PC-9 (cell line): ENCODE results near the gene CPNE7. TPM values are rescaled to one million over a fixed set of nuclear protein-coding genes. Genes with fewer than 3 reads are reported as not detected.

Experiments
- BruUV-seq: library from RNA; stranded (reverse); fragments of 400-500 nt; replicated peaks from 2 replicates; lab custom pipeline; 2021; lab: Mats Ljungman, UMichigan
- CTCF ChIA-PET: fragments of 300-600 bp; sonication (Branson Sonifier 250); formaldehyde crosslinking; loops from one replicate; lab custom pipeline; 2022; ENCODE audit warnings: antibody characterized with exemption; lab: Charles Lee
- POLR2A ChIA-PET: fragments of 300-600 bp; sonication (Branson Sonifier 250); formaldehyde crosslinking; loops from one replicate; lab custom pipeline; 2022; ENCODE audit warnings: antibody characterized with exemption; ENCODE audit not compliant: unreplicated experiment; lab: Charles Lee
- DNase-seq, 2 experiments: peaks; one replicate each; pipeline versions ENCODE4 v3.0.0 to v3.0.0-alpha.2; 2015 to 2022; ENCODE audit warnings: mixed read lengths in 1 of 2
- H2AFZ ChIP-seq: fragments of 200-600 bp; sonication (generic); 2 replicates; pipeline ENCODE4 v1.8.1; 2017; ENCODE audit warnings: antibody characterized with exemption
- H3F3A ChIP-seq: fragments of 200-600 bp; sonication (generic); 2 replicates; pipeline ENCODE4 v1.8.1; 2017; ENCODE audit warnings: antibody characterized with exemption, mild to moderate bottlenecking, low read depth; ENCODE audit not compliant: insufficient read depth
- H3K27ac ChIP-seq: fragments of 200-600 bp; sonication (generic); 2 replicates; pipeline ENCODE4 v1.6.1; 2016; ENCODE audit warnings: mixed run types
- H3K27me3 ChIP-seq: fragments of 200-600 bp; sonication (generic); 2 replicates; pipeline ENCODE4 v1.6.1; 2016; ENCODE audit warnings: low read depth, mixed run types; ENCODE audit not compliant: insufficient read depth
- H3K36me3 ChIP-seq: fragments of 200-600 bp; sonication (generic); 2 replicates; pipeline ENCODE4 v1.6.1; 2016; ENCODE audit warnings: low read depth, mixed run types
- H3K4me1 ChIP-seq: fragments of 200-600 bp; sonication (generic); replicated peaks from 2 replicates; pipeline ENCODE4 v1.6.1; 2016; ENCODE audit warnings: mixed run types; ENCODE audit not compliant: insufficient read depth
- H3K4me2 ChIP-seq: fragments of 200-600 bp; sonication (generic); 2 replicates; pipeline ENCODE4 v1.6.1; 2017; ENCODE audit warnings: mixed run types
- H3K4me3 ChIP-seq: fragments of 200-600 bp; sonication (generic); 2 replicates; pipeline ENCODE4 v1.6.1; 2016; ENCODE audit warnings: mixed run types
- H3K79me2 ChIP-seq: fragments of 200-600 bp; sonication (generic); 2 replicates; pipeline ENCODE4 v1.6.1; 2017; ENCODE audit warnings: low read depth, mixed run types
- H3K9me2 ChIP-seq: fragments of 200-600 bp; sonication (generic); 2 replicates; pipeline ENCODE4 v1.8.1; 2017; ENCODE audit warnings: mild to moderate bottlenecking; ENCODE audit not compliant: insufficient read depth
- H3K9me3 ChIP-seq: fragments of 200-600 bp; sonication (generic); 2 replicates; pipeline ENCODE4 v1.8.1; 2016; ENCODE audit warnings: low read depth; ENCODE audit not compliant: insufficient read depth
- H4K20me1 ChIP-seq: fragments of 200-600 bp; sonication (generic); 2 replicates; pipeline ENCODE4 v1.8.1; 2017; ENCODE audit not compliant: insufficient read depth
- CTCF ChIP-seq: fragments of 200-600 bp; sonication (generic); conservative IDR thresholded peaks from 2 replicates; pipeline ENCODE4 v1.6.1; 2017; ENCODE audit warnings: mixed run types, antibody characterized with exemption, mild to moderate bottlenecking, moderate library complexity
- EZH2 ChIP-seq: fragments of 200-600 bp; sonication (generic); IDR thresholded peaks from 2 replicates; pipeline ENCODE4 v1.8.0; 2017; ENCODE audit warnings: antibody characterized with exemption, low read depth
- intact Hi-C: fragments of 100-400 bp; cut with micrococcal nuclease; formaldehyde crosslinking; loops from one replicate; pipeline ENCODE4 v1.10.0; 2022; ENCODE audit not compliant: unreplicated experiment
- total RNA-seq: library from RNA; stranded (reverse); gene quantifications from 2 replicates; pipeline ENCODE4 v1.2.3, GENCODE V29; 2021

The CPNE7 gene
- total RNA-seq, 1 experiment from 2014 or later, result 19.5 TPM

- no peak overlapping the region for H2AFZ ChIP-seq
- H3F3A ChIP-seq, result no peaks in the 10 kb centered on the region
- H3K79me2 ChIP-seq, result no peaks in the 10 kb centered on the region
- TF ChIP-seq CTCF, result no peak
- TF ChIP-seq EZH2, result no peak
- 0 out of 2 replicates have a peak, but pooled peaks cover 7% of the 10 kb centered on the region for H3K36me3 ChIP-seq
- intact Hi-C loops, result no loop called here
- BruUV-seq, result no TSS peak
- ChIA-PET POLR2A (no interaction called here), CTCF (no interaction called here)
- H3K9me2 ChIP-seq, result no peaks in the 10 kb centered on the region
- no peak for DNase-seq
- H3K4me2 ChIP-seq, result no peak overlapping the region
- no peak overlapping the region for H3K27ac ChIP-seq
- H3K9me3 ChIP-seq, result no peaks in the 10 kb centered on the region
- H3K4me1 ChIP-seq, result no peaks in the 10 kb centered on the region
- peaks cover 4% of the 10 kb centered on the region for H4K20me1 ChIP-seq
- no peaks in the 10 kb centered on the region for H3K27me3 ChIP-seq
- H3K4me3 ChIP-seq, result no peak overlapping the region
Measured at GRCh38 chr16:89536371-89536770, 39.2 kb upstream of the CPNE7 start.

- no peak for TF ChIP-seq EZH2
- TF ChIP-seq CTCF, result no peak
- H4K20me1 ChIP-seq, result peaks cover 4% of the 10 kb centered on the region
- H3K79me2 ChIP-seq, result no peaks in the 10 kb centered on the region
- DNase-seq, result no peak
- no peak overlapping the region for H2AFZ ChIP-seq
- H3K9me3 ChIP-seq, result no peaks in the 10 kb centered on the region
- no peaks in the 10 kb centered on the region for H3K4me1 ChIP-seq
- no peak overlapping the region for H3K27ac ChIP-seq
- no peak overlapping the region for H3K4me2 ChIP-seq
- no peak overlapping the region for H3K4me3 ChIP-seq
- ChIA-PET CTCF (no interaction called here), POLR2A (no interaction called here)
- no peaks in the 10 kb centered on the region for H3K9me2 ChIP-seq
- no peaks in the 10 kb centered on the region for H3K27me3 ChIP-seq
- H3F3A ChIP-seq, result no peaks in the 10 kb centered on the region
- H3K36me3 ChIP-seq, result 0 out of 2 replicates have a peak, but pooled peaks cover 7% of the 10 kb centered on the region
- intact Hi-C loops, result no loop called here
- BruUV-seq, result no TSS peak
Measured at GRCh38 chr16:89536886-89537548, 38.5 kb upstream of the CPNE7 start.

GRCh38 chr16:89537549-89537925 is 38.0 kb upstream of the CPNE7 start:
- Histone ChIP-seq H3K9me2 (no peaks in the 10 kb centered on the region), H2AFZ (no peak overlapping the region), H3K4me2 (no peak overlapping the region), H3K79me2 (no peaks in the 10 kb centered on the region), H3K9me3 (no peaks in the 10 kb centered on the region), H3K4me3 (no peak overlapping the region), H3K27me3 (no peaks in the 10 kb centered on the region), H3F3A (no peaks in the 10 kb centered on the region), H3K4me1 (no peaks in the 10 kb centered on the region), H3K36me3 (0 out of 2 replicates have a peak, but pooled peaks cover 7% of the 10 kb centered on the region), H3K27ac (no peak overlapping the region), H4K20me1 (peaks cover 4% of the 10 kb centered on the region)
- POLR2A ChIA-PET, result no interaction called here
- TF ChIP-seq EZH2 (no peak), CTCF (no peak)
- intact Hi-C loops, result no loop called here
- DNase-seq, result no peak
- CTCF ChIA-PET, result no interaction called here
- no TSS peak for BruUV-seq
